Measurements from ENCODE around the gene ALG12. TPM values are rescaled to one million over a fixed set of nuclear protein-coding genes. Genes with fewer than 3 reads are reported as not detected.
A peak's percentile ranks its signal among the peaks of the same experiment; 100 is the strongest.

ALG12 gene
- total RNA-seq, 2 experiments from 2014 or later = 11.4 to 11.7 TPM

DNA sequence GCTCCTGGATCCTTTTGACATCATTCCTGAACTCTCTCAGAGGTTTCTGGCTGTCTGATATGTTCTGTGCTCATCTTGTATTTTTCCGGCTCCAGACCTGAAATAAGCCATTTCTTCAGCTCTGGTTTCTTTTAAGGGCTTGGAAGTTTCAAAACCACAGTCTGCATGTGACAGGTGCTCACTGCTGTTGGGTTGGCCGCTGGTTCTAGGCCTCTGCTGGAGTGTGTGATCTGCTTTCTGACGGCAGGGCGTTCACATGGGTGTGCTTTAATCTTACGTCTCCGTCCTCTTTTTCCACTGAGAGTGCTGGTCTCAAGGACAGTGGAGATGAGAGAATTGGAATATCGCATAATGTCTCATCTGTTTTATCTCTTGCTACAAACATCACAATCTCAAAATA, 54.3 kb downstream of the ALG12 start:
- Histone ChIP-seq H3K4me3 (ENCODE audit: low read depth, low read length, poor library complexity, severe bottlenecking) (no peak overlapping the region), H3K4me2 (ENCODE audit: low read length) (no peak overlapping the region), H3K36me3 (ENCODE audit: insufficient read depth, low read length) (peaks cover 39% of the 10 kb centered on the region), H2AFZ (ENCODE audit: low read length) (no peak overlapping the region), H3K79me2 (ENCODE audit: insufficient read depth, low read depth, low read length) (peaks cover 94% of the 10 kb centered on the region), H3K4me1 (ENCODE audit: insufficient read depth, low read length, poor library complexity, severe bottlenecking) (no peaks in the 10 kb centered on the region), H4K20me1 (ENCODE audit: insufficient read depth, low read length) (0 out of 2 replicates have a peak, but pooled peaks cover 3% of the 10 kb centered on the region), H3K9me3 (ENCODE audit: low read length) (peaks cover 4% of the 10 kb centered on the region; the same call in 1 of the 2 replicates), H3K9me2 (ENCODE audit: insufficient read depth, low read length) (no peaks in the 10 kb centered on the region), H3K27ac (ENCODE audit: low read depth, low read length, poor library complexity, severe bottlenecking) (no peak overlapping the region)
- CTCF ChIA-PET (ENCODE audit: unreplicated experiment) = no interaction called here
- no TSS peak for BruUV-seq (replicated peaks)
- no peak for DNase-seq (ENCODE audit: low spot score)
- intact Hi-C loops (cut with micrococcal nuclease; ENCODE audit: unreplicated experiment) = no loop called here
- TF ChIP-seq, protein P1, sequence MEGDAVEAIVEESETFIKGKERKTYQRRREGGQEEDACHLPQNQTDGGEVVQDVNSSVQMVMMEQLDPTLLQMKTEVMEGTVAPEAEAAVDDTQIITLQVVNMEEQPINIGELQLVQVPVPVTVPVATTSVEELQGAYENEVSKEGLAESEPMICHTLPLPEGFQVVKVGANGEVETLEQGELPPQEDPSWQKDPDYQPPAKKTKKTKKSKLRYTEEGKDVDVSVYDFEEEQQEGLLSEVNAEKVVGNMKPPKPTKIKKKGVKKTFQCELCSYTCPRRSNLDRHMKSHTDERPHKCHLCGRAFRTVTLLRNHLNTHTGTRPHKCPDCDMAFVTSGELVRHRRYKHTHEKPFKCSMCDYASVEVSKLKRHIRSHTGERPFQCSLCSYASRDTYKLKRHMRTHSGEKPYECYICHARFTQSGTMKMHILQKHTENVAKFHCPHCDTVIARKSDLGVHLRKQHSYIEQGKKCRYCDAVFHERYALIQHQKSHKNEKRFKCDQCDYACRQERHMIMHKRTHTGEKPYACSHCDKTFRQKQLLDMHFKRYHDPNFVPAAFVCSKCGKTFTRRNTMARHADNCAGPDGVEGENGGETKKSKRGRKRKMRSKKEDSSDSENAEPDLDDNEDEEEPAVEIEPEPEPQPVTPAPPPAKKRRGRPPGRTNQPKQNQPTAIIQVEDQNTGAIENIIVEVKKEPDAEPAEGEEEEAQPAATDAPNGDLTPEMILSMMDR (conservative IDR thresholded peaks at IDR 0.05; ENCODE audit: low read length) = no peak
- POLR2A ChIA-PET = no interaction called here

GRCh38 chr22:49862496-49862776, 55.8 kb downstream of the ALG12 start:
- H3K4me2 ChIP-seq (ENCODE audit: low read length) = no peak overlapping the region
- peaks cover 34% of the 10 kb centered on the region for H3K36me3 ChIP-seq (ENCODE audit: insufficient read depth, low read length)
- POLR2A ChIA-PET = interaction anchor here (0.6 to 0.7 kb wide), 2 partner anchors 75 to 126 kb away, joined by 3 to 5 read pairs; no protein-coding TSS in a partner anchor
- CTCF ChIA-PET (ENCODE audit: unreplicated experiment) = no interaction called here
- no TSS peak for BruUV-seq (replicated peaks)
- no peaks in the 10 kb centered on the region for H3K9me2 ChIP-seq (ENCODE audit: insufficient read depth, low read length)
- no peak overlapping the region for H2AFZ ChIP-seq (ENCODE audit: low read length)
- no peak for DNase-seq (ENCODE audit: low spot score)
- no peak overlapping the region for H3K27ac ChIP-seq (ENCODE audit: low read depth, low read length, poor library complexity, severe bottlenecking)
- no peaks in the 10 kb centered on the region for H3K4me1 ChIP-seq (ENCODE audit: insufficient read depth, low read length, poor library complexity, severe bottlenecking)
- intact Hi-C loops (cut with micrococcal nuclease; ENCODE audit: unreplicated experiment) = no loop called here
- no peak overlapping the region for H3K4me3 ChIP-seq (ENCODE audit: low read depth, low read length, poor library complexity, severe bottlenecking)
- peaks cover 89% of the 10 kb centered on the region for H3K79me2 ChIP-seq (ENCODE audit: insufficient read depth, low read depth, low read length)
- TF ChIP-seq, protein P1 (conservative IDR thresholded peaks at IDR 0.05; ENCODE audit: low read length) = no peak
- TF ChIP-seq EZH2phosphoT487 (IDR thresholded peaks at IDR 0.05; ENCODE audit: borderline replicate concordance, low read depth, low read length) = no peak
- no peaks in the 10 kb centered on the region for H3K9me3 ChIP-seq (ENCODE audit: low read length)
- 0 out of 2 replicates have a peak, but pooled peaks cover 3% of the 10 kb centered on the region for H4K20me1 ChIP-seq (ENCODE audit: insufficient read depth, low read length)

- Histone ChIP-seq H3K9me3 (ENCODE audit: low read length) (no peaks in the 10 kb centered on the region), H3K4me3 (ENCODE audit: low read depth, low read length, poor library complexity, severe bottlenecking) (no peak overlapping the region), H4K20me1 (ENCODE audit: insufficient read depth, low read length) (0 out of 2 replicates have a peak, but pooled peaks cover 6% of the 10 kb centered on the region), H3K79me2 (ENCODE audit: insufficient read depth, low read depth, low read length) (peaks cover 83% of the 10 kb centered on the region), H3K36me3 (ENCODE audit: insufficient read depth, low read length) (peaks cover 32% of the 10 kb centered on the region), H3K4me2 (ENCODE audit: low read length) (no peak overlapping the region), H3K27ac (ENCODE audit: low read depth, low read length, poor library complexity, severe bottlenecking) (no peak overlapping the region), H2AFZ (ENCODE audit: low read length) (no peak overlapping the region), H3K4me1 (ENCODE audit: insufficient read depth, low read length, poor library complexity, severe bottlenecking) (no peaks in the 10 kb centered on the region), H3K9me2 (ENCODE audit: insufficient read depth, low read length) (no peaks in the 10 kb centered on the region)
- CTCF ChIA-PET (ENCODE audit: unreplicated experiment) = no interaction called here
- DNase-seq (ENCODE audit: low spot score) = no peak
- BruUV-seq (replicated peaks) = TSS peak; percentile 21
- intact Hi-C loops (cut with micrococcal nuclease; ENCODE audit: unreplicated experiment) = no loop called here
- TF ChIP-seq, protein P1 (conservative IDR thresholded peaks at IDR 0.05; ENCODE audit: low read length) = 0 out of 2 replicates have a peak, but pooled peaks have one; percentile 10
- no peak for TF ChIP-seq EZH2phosphoT487 (IDR thresholded peaks at IDR 0.05; ENCODE audit: borderline replicate concordance, low read depth, low read length)
- POLR2A ChIA-PET = interaction anchor here (0.6 to 0.7 kb wide), 2 partner anchors 76 to 127 kb away, joined by 3 to 5 read pairs; no protein-coding TSS in a partner anchor
Measured at GRCh38 chr22:49861642-49862495, 56.4 kb downstream of the ALG12 start.

Data from OCI-LY7 (cell line).